T-cell (primary cell): ENCODE data around the gene CTBP2. TPM values are rescaled to one million over a fixed set of nuclear protein-coding genes. Genes with fewer than 3 reads are reported as not detected.

ENCODE experiments used
- ATAC-seq, 4 experiments: fragments of 200-7000 bp in 3 of 4; fragments of 150-1000 bp in 1 of 4; cut with Tn5 transposase; replicated peaks in 1 of 4; 1 replicate in 3 of 4; 2 replicates in 1 of 4; pipeline ENCODE4 v1.10.0; 2021; ENCODE audit warnings: moderate library complexity in 3 of 4, mild to moderate bottlenecking in 2 of 4, moderate number of reproducible peaks in 1 of 4
- CTCF ChIA-PET, 2 donors: fragments of 300-600 bp; sonication (Branson Sonifier 250); formaldehyde crosslinking; loops; one replicate each; lab custom pipeline; 2022; ENCODE audit warnings: antibody characterized with exemption in 2 of 2; lab: Charles Lee
- POLR2A ChIA-PET, 2 donors: fragments of 300-600 bp; sonication (Branson Sonifier 250); formaldehyde crosslinking; loops; one replicate each; lab custom pipeline; 2022; ENCODE audit warnings: antibody characterized with exemption in 2 of 2; lab: Charles Lee
- DNase-seq, 35 experiments: peaks; one replicate each; pipeline versions ENCODE4 v3.0.0 to v3.0.0-alpha.2; 2013 to 2023
- H3K27ac ChIP-seq: one replicate; pipeline ENCODE4 v1.5.1; 2013; ENCODE audit warnings: low read length
- H3K27me3 ChIP-seq, 2 experiments: replicated peaks in 1 of 2; 1 replicate in 1 of 2; 2 replicates in 1 of 2; pipeline versions ENCODE4 v1.6.1 to v1.7.0; 2013; ENCODE audit warnings: low read length in 1 of 2, mixed read lengths in 1 of 2; ENCODE audit not compliant: control insufficient read depth in 2 of 2, insufficient read depth in 2 of 2; ENCODE audit errors: extremely low read depth in 1 of 2
- H3K36me3 ChIP-seq, 2 donors: 1 replicate in 1 of 2; 2 replicates in 1 of 2; pipeline versions ENCODE4 v1.6.1 to v1.7.0; 2013; ENCODE audit warnings: low read length in 1 of 2; ENCODE audit not compliant: control insufficient read depth in 2 of 2, insufficient read depth in 1 of 2; ENCODE audit errors: extremely low read depth in 1 of 2
- H3K4me1 ChIP-seq, 2 experiments: 1 replicate in 1 of 2; 2 replicates in 1 of 2; pipeline versions ENCODE4 v1.6.1 to v1.7.0; 2013; ENCODE audit warnings: low read length in 2 of 2, mixed read lengths in 1 of 2; ENCODE audit not compliant: insufficient read depth in 2 of 2, control insufficient read depth in 1 of 2; ENCODE audit errors: extremely low read depth in 1 of 2
- H3K4me3 ChIP-seq, 2 donors: 1 replicate in 1 of 2; 2 replicates in 1 of 2; pipeline versions ENCODE4 v1.5.1 to v1.7.0; 2013; ENCODE audit warnings: mild to moderate bottlenecking in 2 of 2, low read length in 1 of 2, moderate library complexity in 1 of 2; ENCODE audit not compliant: control insufficient read depth in 1 of 2; ENCODE audit errors: extremely low read depth in 1 of 2
- H3K9me3 ChIP-seq: 2 replicates; pipeline ENCODE4 v1.7.0; 2013
- H3K27ac Mint-ChIP-seq, 2 donors: one replicate each; pipeline ENCODE4 v1.8.0; 2020 to 2021; ENCODE audit warnings: mild to moderate bottlenecking in 2 of 2, mixed read lengths in 2 of 2
- H3K27me3 Mint-ChIP-seq, 2 donors: one replicate each; pipeline ENCODE4 v1.8.0; 2021 to 2022; ENCODE audit warnings: mixed read lengths in 2 of 2
- H3K36me3 Mint-ChIP-seq: one replicate; pipeline ENCODE4 v1.8.0; 2021; ENCODE audit warnings: mixed read lengths
- H3K4me1 Mint-ChIP-seq, 3 donors: one replicate each; pipeline ENCODE4 v1.8.0; 2020 to 2022; ENCODE audit warnings: mixed read lengths in 3 of 3, mild to moderate bottlenecking in 1 of 3
- H3K4me3 Mint-ChIP-seq, 3 donors: one replicate each; pipeline ENCODE4 v1.8.0; 2020 to 2022; ENCODE audit warnings: mild to moderate bottlenecking in 3 of 3, mixed read lengths in 3 of 3, moderate library complexity in 3 of 3
- H3K9me3 Mint-ChIP-seq, 3 donors: one replicate each; pipeline ENCODE4 v1.8.0; 2020 to 2022; ENCODE audit warnings: mixed read lengths in 3 of 3
- WGBS: methylation state at CpG from one replicate; pipeline ENCODE4 v1.1.5; 2013; ENCODE audit warnings: missing lambda C conversion rate; ENCODE audit not compliant: insufficient coverage; 5-methylcytosine and 5-hydroxymethylcytosine counted together
- total RNA-seq, 35 experiments: library from RNA in 6 of 35; stranded (reverse) in 6 of 35; fragments of 120-200 nt in 1 of 35; gene quantifications; one replicate each; pipeline versions ENCODE4 v1.2.1 to v1.2.4 and lab custom pipeline; 2013 to 2026

Gene CTBP2
- total RNA-seq, 5 donors from 2014 or later (not counting 1 experiment from before 2014, with no cell fraction given), result 1.1 to 5.8 (median 3.1) TPM

DNA sequence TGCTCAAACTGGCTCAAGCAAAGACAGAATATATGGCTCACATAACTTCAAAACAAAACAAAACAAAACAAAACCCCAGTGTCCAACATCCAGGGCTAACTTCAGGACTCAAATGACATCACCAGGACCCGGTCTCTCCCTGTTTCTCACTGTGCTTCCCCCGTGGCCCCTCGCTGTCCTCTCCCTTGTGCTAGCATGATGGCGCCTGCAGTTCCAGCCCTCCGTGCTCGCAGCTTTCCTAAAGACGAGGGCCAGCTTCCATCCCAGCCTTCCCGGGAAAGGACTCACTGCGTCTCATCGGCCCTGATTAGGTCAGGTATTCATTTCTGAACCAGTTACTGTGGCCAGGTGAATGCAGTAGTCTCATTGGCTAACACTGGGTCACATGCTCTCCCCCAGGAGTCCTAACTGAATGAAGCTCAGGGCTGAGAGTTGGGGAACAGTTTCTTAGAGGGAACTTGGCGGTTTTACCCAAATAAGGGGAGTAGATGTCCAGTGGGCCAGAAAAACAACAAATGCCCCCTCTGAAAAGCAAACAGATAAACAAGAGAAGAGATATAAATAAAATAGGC lies 33.0 kb upstream of the CTBP2 start:
- Mint-ChIP-seq H3K27ac (no peak overlapping the region), H3K9me3 (peaks cover 0 to 4% (median 0%) of the 10 kb centered on the region in 3 donors), H3K27me3 (peaks cover 1 to 7% of the 10 kb centered on the region in 2 donors), H3K4me3 (no peak overlapping the region), H3K4me1 (no peaks in the 10 kb centered on the region), H3K36me3 (no peaks in the 10 kb centered on the region)
- ChIA-PET POLR2A (no interaction called here), CTCF (no interaction called here)
- Histone ChIP-seq H3K4me1 (no peaks in the 10 kb centered on the region), H3K4me3 (no peak overlapping the region), H3K36me3 (no peaks in the 10 kb centered on the region), H3K27ac (no peak overlapping the region), H3K27me3 (peaks cover 0 to 3% of the 10 kb centered on the region in 2 experiments), H3K9me3 (no peaks in the 10 kb centered on the region)
- DNase-seq, result no peak
- ATAC-seq, result no peak
- 88% methylated on average over 10 of the region's 11 CpGs for WGBS

DNA sequence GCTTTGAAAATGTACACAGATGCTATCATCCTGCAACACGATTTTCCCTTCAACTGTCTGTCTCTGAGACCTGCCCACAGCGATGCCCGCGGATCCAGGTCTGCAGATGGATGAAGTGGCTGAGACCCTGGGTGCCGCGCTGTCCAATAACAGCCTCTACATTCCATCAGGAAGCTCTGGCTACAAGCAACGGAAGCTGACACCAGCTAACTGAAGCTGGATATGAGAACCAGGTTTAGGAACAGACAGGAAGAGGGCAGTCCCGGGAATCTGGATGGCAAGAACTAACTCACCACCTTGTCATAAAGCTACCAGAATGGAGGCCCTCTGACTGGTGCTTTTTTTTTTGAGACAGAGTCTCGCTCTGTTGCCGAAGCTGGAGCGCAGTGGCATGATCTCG lies 32.3 kb upstream of the CTBP2 start:
- no peaks in the 10 kb centered on the region for H3K4me1 Mint-ChIP-seq
- no peak for ATAC-seq
- H3K36me3 Mint-ChIP-seq, result no peaks in the 10 kb centered on the region

DNA sequence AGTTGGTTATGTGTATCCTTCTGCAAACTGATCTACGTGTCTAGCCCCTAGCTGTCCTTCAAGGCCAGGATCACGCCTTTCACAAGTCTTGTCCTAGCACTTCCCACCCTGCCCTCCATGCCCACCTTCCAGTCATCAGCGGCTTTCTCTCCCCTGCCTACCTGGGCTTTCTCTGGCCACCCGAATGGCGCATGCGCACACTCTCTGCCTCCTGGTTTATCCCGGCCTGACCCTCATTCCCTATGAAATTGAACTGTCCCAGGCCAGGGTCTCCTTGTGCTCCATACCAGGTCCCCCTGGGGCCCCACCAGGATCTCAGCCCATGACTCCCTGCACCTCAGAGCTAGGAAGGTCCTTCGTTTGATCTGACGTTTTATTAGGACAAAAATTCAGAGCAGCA lies 31.6 kb upstream of the CTBP2 start:
- Histone ChIP-seq H3K4me1 (no peaks in the 10 kb centered on the region), H3K4me3 (no peak overlapping the region), H3K9me3 (no peaks in the 10 kb centered on the region), H3K27me3 (peaks cover 0 to 8% of the 10 kb centered on the region in 2 experiments), H3K27ac (no peak overlapping the region), H3K36me3 (no peaks in the 10 kb centered on the region)
- Mint-ChIP-seq H3K27me3 (peaks cover 1 to 16% of the 10 kb centered on the region in 2 donors), H3K4me1 (no peaks in the 10 kb centered on the region), H3K4me3 (no peak overlapping the region), H3K27ac (no peak overlapping the region), H3K9me3 (peaks cover 0 to 4% (median 0%) of the 10 kb centered on the region in 3 donors), H3K36me3 (no peaks in the 10 kb centered on the region)
- ChIA-PET CTCF (no interaction called here), POLR2A (no interaction called here)
- DNase-seq (no peak), ATAC-seq (no peak)
- WGBS, result 81% methylated on average over 9 of the region's 9 CpGs

More for the DNA sequence above, 32.3 kb upstream of the CTBP2 start:
- 79% methylated on average over 7 of the region's 12 CpGs for whole genome bisulfite sequencing
- H3K9me3 Mint-ChIP-seq, result peaks cover 0 to 4% (median 0%) of the 10 kb centered on the region in 3 donors
- no peaks in the 10 kb centered on the region for H3K9me3 ChIP-seq
- DNase-seq, result no peak
- no peak overlapping the region for H3K4me3 Mint-ChIP-seq
- no peak overlapping the region for H3K4me3 ChIP-seq
- H3K27me3 Mint-ChIP-seq, result peaks cover 1 to 15% of the 10 kb centered on the region in 2 donors
- peaks cover 0 to 5% of the 10 kb centered on the region in 2 experiments for H3K27me3 ChIP-seq
- CTCF ChIA-PET, result no interaction called here
- H3K36me3 ChIP-seq, result no peaks in the 10 kb centered on the region
- H3K27ac Mint-ChIP-seq, result no peak overlapping the region
- POLR2A ChIA-PET, result no interaction called here
- H3K4me1 ChIP-seq, result no peaks in the 10 kb centered on the region
- H3K27ac ChIP-seq, result no peak overlapping the region

DNA sequence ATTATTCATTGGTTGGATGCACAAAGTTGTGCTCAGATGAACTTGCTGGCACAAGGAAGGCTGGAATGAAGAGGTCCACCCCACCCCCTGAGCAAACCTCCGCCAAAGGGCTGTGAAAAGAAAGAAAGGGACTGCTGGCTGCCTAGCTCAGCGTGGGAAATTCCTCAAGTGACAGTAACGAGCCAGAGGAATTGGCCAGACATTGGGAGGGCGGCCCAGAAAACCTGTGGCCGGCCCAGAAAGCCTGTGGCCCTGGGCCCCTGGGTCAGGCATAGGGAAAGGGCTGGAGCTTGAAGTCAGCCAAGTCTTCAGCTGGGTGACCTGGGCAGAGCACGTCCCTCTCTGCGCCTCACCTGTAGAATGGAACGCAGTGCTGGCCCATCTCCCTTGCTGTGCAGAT lies 30.6 kb upstream of the CTBP2 start:
- H3K27me3 ChIP-seq, result peaks cover 0 to 17% of the 10 kb centered on the region in 2 experiments
- CTCF ChIA-PET, result no interaction called here
- POLR2A ChIA-PET, result no interaction called here
- no peak overlapping the region for H3K27ac ChIP-seq
- Mint-ChIP-seq H3K4me3 (no peak overlapping the region), H3K36me3 (no peaks in the 10 kb centered on the region), H3K27me3 (peaks cover 7 to 16% of the 10 kb centered on the region in 2 donors), H3K9me3 (peaks cover 0 to 4% (median 0%) of the 10 kb centered on the region in 3 donors), H3K27ac (no peak overlapping the region), H3K4me1 (no peaks in the 10 kb centered on the region)
- DNase-seq (no peak), ATAC-seq (no peak)
- WGBS, result 79% methylated on average over 6 of the region's 8 CpGs
- no peaks in the 10 kb centered on the region for H3K4me1 ChIP-seq
- H3K4me3 ChIP-seq, result no peak overlapping the region
- H3K36me3 ChIP-seq, result no peaks in the 10 kb centered on the region
- H3K9me3 ChIP-seq, result no peaks in the 10 kb centered on the region

DNA sequence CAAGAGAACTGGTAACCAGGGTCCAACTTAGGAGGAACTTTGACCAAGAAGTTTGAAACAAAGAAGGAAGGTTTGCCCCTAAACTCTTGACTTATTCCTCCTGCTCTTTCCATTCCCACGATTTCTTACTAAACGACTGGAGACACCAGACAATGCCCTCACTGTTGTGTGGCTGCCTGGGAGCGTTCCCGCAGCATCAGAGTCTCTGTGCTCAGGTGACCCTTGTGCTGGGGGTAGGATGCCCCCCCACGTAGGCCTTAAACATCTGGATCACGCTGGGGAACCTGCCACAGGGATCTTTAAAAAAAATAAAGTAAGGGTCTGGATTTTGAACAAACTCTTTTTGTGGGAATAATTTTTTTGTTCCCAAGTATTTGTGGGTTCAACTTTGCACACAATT lies 30.1 kb upstream of the CTBP2 start:
- no peak for ATAC-seq
- ChIA-PET POLR2A (no interaction called here), CTCF (no interaction called here)
- peaks cover 0 to 17% of the 10 kb centered on the region in 2 experiments for H3K27me3 ChIP-seq
- H3K9me3 Mint-ChIP-seq, result peaks cover 0 to 4% (median 0%) of the 10 kb centered on the region in 3 donors
- no peak overlapping the region for H3K4me3 ChIP-seq
- no peaks in the 10 kb centered on the region for H3K4me1 Mint-ChIP-seq
- H3K27ac ChIP-seq, result no peak overlapping the region
- H3K36me3 Mint-ChIP-seq, result no peaks in the 10 kb centered on the region
- H3K27me3 Mint-ChIP-seq, result peaks cover 12 to 20% of the 10 kb centered on the region in 2 donors
- no peak for DNase-seq
- H3K4me3 Mint-ChIP-seq, result no peak overlapping the region
- H3K9me3 ChIP-seq, result no peaks in the 10 kb centered on the region
- no peaks in the 10 kb centered on the region for H3K36me3 ChIP-seq
- 75% methylated on average over 5 of the region's 6 CpGs for WGBS
- no peak overlapping the region for H3K27ac Mint-ChIP-seq
- no peaks in the 10 kb centered on the region for H3K4me1 ChIP-seq

DNA sequence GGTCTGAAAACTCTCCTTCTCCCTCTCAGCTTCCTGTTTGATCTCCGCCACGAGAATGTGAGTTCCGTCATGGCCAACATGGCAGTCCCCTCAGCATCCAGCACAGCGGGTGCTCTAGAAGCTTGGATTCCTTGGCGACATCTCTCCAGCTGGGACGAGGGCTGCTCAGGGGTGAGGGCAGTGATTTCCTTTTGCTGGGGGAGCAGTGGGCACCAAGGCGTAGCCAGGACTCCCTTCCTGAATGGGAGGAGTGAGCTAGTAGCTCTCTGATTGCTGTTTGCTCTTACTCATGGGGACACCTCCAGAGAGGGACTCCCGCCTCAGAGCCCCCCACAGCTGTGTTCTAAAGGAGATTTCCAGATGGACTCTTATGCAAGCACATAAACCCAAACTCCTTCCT lies 28.8 kb upstream of the CTBP2 start:
- ChIA-PET CTCF (no interaction called here), POLR2A (no interaction called here)
- no peaks in the 10 kb centered on the region for H3K36me3 Mint-ChIP-seq
- Histone ChIP-seq H3K36me3 (no peaks in the 10 kb centered on the region), H3K27ac (no peak overlapping the region), H3K27me3 (peaks cover 0 to 25% of the 10 kb centered on the region in 2 experiments), H3K4me1 (no peaks in the 10 kb centered on the region), H3K4me3 (no peak overlapping the region), H3K9me3 (no peaks in the 10 kb centered on the region)
- 81% methylated on average over 5 of the region's 8 CpGs for WGBS
- ATAC-seq, result peak in 1 of 4 experiments; percentile 17
- no peak overlapping the region for H3K27ac Mint-ChIP-seq
- no peaks in the 10 kb centered on the region for H3K4me1 Mint-ChIP-seq
- DNase-seq, result no peak
- peaks cover 0 to 4% (median 0%) of the 10 kb centered on the region in 3 donors for H3K9me3 Mint-ChIP-seq
- H3K4me3 Mint-ChIP-seq, result no peak overlapping the region
- H3K27me3 Mint-ChIP-seq, result peaks cover 15 to 23% of the 10 kb centered on the region in 2 donors
